HUDEP-2 (cell line): Measurements from ENCODE around the gene TESK2.
"Not testable (repeated sequence)": the region's sequence is repeated elsewhere in the genome, so short reads cannot be mapped to it uniquely, and the experiment has no call there.

Experiments used
- DNase-seq, 76 experiments: peaks; one replicate each; lab custom pipeline; 2025; ENCODE audit not compliant: unreplicated experiment in 76 of 76; lab: John Stamatoyannopoulos, UW

Gene TESK2

DNA sequence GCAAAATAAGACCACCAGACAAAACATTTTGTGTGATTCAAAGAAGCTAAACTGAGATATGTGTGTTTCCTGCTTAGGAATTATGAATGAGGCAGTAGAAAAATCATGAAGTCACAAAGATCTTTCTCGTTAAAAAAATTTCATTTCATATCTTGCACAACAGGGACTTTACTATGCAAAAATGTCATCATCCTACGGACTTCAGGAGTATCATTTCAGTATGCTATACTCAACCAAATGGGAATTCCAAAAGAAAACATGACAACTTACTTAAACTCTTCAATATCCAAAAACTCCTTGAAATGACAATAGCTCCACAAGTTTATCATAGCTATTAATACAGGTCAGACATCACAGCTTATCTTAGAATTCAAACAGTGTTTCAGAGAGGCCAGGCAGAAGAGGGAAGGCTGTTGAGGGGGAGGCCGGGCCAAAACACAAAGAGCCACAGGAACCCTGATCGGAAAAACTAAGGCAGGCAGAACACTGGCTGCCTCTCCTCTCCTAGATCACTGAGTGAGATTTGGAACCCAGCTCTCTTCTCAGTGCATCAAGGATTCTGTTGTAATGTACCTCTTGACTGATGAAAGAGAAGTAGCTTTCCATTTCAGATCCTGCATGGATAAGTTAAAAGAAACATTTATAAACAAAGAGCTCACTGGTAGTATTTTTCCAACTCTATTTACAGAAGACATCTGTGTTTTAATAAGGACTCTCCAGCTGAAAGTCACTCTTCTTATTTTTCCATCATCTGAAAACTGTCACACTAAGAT lies 66.9 kb downstream of the TESK2 start:
- no peak for DNase-seq

DNA sequence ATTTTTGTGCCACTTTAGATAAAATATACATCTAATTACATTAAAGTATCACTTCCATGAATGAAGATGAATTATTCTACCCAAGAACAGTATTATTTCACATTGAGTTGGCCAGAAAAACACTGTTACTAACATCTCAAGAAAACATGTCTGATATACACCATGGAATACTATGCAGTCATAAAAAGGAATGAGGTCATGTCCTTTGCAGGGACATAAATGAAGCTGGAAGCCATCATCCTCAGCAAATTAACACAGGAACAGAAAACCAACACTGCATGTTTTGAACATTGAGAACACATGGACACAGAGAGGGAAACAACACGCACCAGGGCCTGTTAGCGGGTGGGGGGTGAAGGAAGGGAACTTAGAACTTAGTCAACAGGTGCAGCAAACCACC lies 69.0 kb downstream of the TESK2 start:
- DNase-seq = no peak

GRCh38 chr1:45414746-45415145 lies 76.2 kb downstream of the TESK2 start:
- no peak for DNase-seq

DNA sequence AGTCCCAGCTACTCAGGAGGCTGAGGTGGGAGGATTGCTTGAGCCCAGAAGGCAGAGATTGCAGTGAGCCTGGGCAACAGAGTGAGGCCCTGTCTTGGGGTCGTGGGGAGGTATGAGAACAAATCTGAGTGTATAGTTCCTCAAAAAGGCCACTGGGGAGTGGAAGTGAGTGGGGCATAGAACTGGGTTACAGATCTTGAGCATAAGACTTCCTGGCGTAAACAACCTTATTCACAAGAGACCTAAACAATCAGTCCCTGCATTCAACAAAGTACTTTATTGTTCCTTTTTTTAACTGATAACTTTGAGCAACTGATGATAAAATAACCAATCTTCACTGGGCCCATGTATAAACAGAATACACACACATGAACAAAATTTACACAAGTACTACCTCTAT lies 78.1 kb downstream of the TESK2 start:
- no peak for DNase-seq

GRCh38 chr1:45411510-45411899 lies 79.5 kb downstream of the TESK2 start:
- DNase-seq = peak in 2 of 76 experiments; percentile 23 to 38

DNA sequence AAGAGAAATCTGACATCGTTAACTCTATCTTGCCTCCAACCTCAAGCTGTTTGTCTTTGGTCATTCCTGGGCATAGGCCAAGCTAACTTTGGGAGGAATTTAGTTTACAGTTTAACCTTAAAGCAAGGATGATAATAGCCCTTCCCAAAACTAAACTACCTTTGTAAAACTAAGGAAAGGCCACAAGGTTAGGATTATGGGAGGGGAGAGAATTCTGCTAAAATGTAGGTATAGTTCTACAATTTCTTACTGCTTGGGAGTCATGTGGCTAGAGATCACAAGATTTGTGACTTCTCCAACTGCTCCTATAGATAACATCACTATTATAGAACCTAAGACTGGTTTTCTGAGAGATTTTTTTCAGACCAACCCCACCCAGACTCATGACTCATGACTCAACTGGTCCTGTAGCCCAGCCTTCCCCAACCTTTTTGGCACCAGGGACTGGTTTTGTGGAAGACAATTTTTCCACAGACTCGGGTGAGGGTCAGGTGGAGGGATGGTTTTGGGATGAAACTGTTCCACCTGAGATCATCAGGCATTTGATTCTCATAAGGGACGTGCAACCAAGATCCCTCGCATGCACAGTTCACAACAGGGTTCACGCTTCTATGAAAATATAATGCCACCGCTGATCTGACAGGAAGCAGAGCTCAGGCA lies 80.0 kb downstream of the TESK2 start:
- DNase-seq = peak in 64 of 76 experiments; percentile 3 to 82 (median 43)

- no peak for DNase-seq
Measured at GRCh38 chr1:45409276-45409675, 81.7 kb downstream of the TESK2 start.

GRCh38 chr1:45407629-45408287 lies 83.2 kb downstream of the TESK2 start:
- no peak for DNase-seq

- no peak for DNase-seq
Measured at GRCh38 chr1:45405636-45406035, 85.3 kb downstream of the TESK2 start.

GRCh38 chr1:45403718-45404117 lies 87.2 kb downstream of the TESK2 start:
- DNase-seq = no peak

- no peak for DNase-seq
Measured at GRCh38 chr1:45403298-45403697, 87.7 kb downstream of the TESK2 start.

DNA sequence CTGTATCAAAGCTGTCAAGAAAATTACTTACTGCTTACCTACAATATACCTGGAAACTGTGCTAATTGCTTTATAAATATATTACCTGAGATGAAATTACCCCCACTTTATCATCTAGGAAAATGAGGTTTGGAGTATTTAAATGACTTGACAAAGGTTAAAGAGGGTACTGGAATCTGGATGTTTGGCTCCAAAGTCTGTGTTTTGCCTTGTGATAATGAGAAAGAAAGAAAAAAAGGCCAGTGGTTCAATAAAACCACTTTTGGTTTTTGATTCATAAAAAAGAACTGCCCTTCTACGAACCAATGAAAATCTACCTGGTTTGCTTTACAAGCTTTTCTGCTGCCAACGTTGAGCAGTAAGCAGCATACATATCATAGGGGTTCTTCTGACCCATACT lies 89.4 kb downstream of the TESK2 start:
- DNase-seq = no peak

DNA sequence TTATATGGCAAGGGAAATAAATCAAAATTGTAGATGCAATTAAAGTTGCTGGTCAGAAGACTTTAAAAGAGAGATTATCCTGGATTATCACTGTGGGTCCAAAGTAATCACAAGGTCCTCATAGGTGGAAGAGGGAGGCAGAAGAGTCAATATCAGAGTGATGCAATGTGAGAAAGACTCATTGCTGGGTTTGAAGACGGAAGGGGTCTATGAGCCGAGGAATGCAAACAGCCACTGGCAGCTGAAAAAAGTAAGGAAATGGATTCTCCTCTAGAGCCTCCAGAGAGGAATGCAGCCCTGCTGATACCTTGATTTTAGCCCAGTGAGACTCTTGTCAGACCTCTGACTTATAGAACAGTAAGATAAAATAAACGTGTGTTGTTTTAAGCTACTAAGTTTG lies 90.9 kb downstream of the TESK2 start:
- DNase-seq = no peak

- no peak for DNase-seq
Measured at GRCh38 chr1:45397285-45397684, 93.7 kb downstream of the TESK2 start.

GRCh38 chr1:45395582-45395981 lies 95.4 kb downstream of the TESK2 start:
- no peak for DNase-seq

DNA sequence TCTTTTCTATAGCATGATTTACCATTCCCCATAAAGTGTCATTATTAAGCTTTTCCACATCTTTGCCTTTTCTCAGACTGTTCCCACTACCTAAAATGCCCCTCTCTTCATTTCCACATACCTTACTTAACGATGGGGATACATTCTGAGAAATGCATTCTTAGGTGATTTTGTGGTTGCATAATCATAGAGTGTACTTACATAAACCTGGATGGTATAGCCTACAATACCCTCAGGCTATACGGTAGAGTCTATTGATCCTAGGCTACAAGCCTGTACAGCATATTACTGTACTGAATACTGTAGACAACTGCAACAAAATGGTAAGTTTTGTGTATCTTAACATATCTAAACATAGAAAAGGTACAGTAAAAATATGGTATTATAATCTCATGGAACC lies 95.9 kb downstream of the TESK2 start:
- no peak for DNase-seq

GRCh38 chr1:45394342-45394741 lies 96.6 kb downstream of the TESK2 start:
- no peak for DNase-seq

- DNase-seq = no peak
Measured at GRCh38 chr1:45393718-45394302, 97.2 kb downstream of the TESK2 start.

GRCh38 chr1:45386219-45386618 lies 104.7 kb downstream of the TESK2 start:
- no peak for DNase-seq

GRCh38 chr1:45385302-45385701 lies 105.7 kb downstream of the TESK2 start:
- DNase-seq = no peak

DNA sequence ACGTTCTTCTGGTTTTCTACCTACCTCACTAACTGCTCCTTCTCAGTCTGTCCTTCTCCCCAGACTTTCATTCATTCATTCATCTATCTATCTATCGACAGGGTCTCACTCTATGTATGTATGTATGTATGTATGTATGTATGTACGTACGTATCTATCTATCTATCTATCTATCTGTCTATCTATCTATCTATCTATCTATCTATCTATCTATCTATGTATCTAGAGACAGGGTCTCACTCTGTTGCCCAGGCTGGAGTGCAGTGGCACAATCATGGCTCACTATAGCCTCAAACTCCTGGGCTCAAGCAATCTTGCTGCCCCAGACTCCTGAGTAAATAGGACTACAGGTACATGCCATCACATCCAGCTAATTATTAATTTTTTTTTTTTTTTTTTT lies 106.8 kb downstream of the TESK2 start:
- not testable (repeated sequence) for DNase-seq
